ENCODE results near the gene TTYH3. TPM values are rescaled to one million over a fixed set of nuclear protein-coding genes. Genes with fewer than 3 reads are reported as not detected.

The TTYH3 gene
- total RNA-seq, 1 donor from 2014 or later = 33.9 TPM

GRCh38 chr7:2596464-2597272 is 35.1 kb upstream of the TTYH3 start:
- TF ChIP-seq POLR2AphosphoS5 (IDR thresholded peaks at IDR 0.05; ENCODE audit: insufficient read depth in 1 of 2, low read depth in 1 of 2) (no peak), POLR2A (IDR thresholded peaks at IDR 0.05) (no peak), CTCF (IDR thresholded peaks at IDR 0.05) (no peak)
- H3K4me3 ChIP-seq = no peak overlapping the region
- H3K27ac ChIP-seq = no peak overlapping the region
- no peak for DNase-seq (ENCODE audit: extremely low spot score in 2 of 2)
- no peaks in the 10 kb centered on the region for H3K27me3 ChIP-seq
- no peaks in the 10 kb centered on the region for H3K4me1 ChIP-seq
- intact Hi-C loops (cut with DNase I) = no loop called here
- no peaks in the 10 kb centered on the region for H3K9me3 ChIP-seq
- H3K36me3 ChIP-seq = peaks cover 0 to 60% of the 10 kb centered on the region in 2 donors

GRCh38 chr7:2597273-2597640 is 34.5 kb upstream of the TTYH3 start:
- Histone ChIP-seq H3K36me3 (peaks cover 0 to 60% of the 10 kb centered on the region in 2 donors), H3K27me3 (no peaks in the 10 kb centered on the region), H3K4me3 (no peak overlapping the region), H3K4me1 (no peaks in the 10 kb centered on the region), H3K9me3 (no peaks in the 10 kb centered on the region), H3K27ac (no peak overlapping the region)
- TF ChIP-seq CTCF (IDR thresholded peaks at IDR 0.05) = no peak
- no peak for TF ChIP-seq POLR2A (IDR thresholded peaks at IDR 0.05)
- TF ChIP-seq POLR2AphosphoS5 (IDR thresholded peaks at IDR 0.05; ENCODE audit: insufficient read depth in 1 of 2, low read depth in 1 of 2) = no peak
- DNase-seq (ENCODE audit: extremely low spot score in 2 of 2) = no peak
- intact Hi-C loops (cut with DNase I) = no loop called here

- H3K4me1 ChIP-seq = no peaks in the 10 kb centered on the region
- H3K27ac ChIP-seq = no peak overlapping the region
- H3K36me3 ChIP-seq = peaks cover 0 to 52% of the 10 kb centered on the region in 2 donors
- H3K9me3 ChIP-seq = no peaks in the 10 kb centered on the region
- DNase-seq (ENCODE audit: extremely low spot score in 2 of 2) = no peak
- intact Hi-C loops (cut with DNase I) = no loop called here
- H3K27me3 ChIP-seq = no peaks in the 10 kb centered on the region
- TF ChIP-seq POLR2A (IDR thresholded peaks at IDR 0.05) (no peak), POLR2AphosphoS5 (IDR thresholded peaks at IDR 0.05; ENCODE audit: insufficient read depth in 1 of 2, low read depth in 1 of 2) (no peak), CTCF (IDR thresholded peaks at IDR 0.05) (no peak)
- no peak overlapping the region for H3K4me3 ChIP-seq
These were observed 33.5 kb upstream of the TTYH3 start for GRCh38 chr7:2598154-2598823.

- intact Hi-C loops (cut with DNase I) = no loop called here
- Histone ChIP-seq H3K27ac (no peak overlapping the region), H3K36me3 (peaks cover 0 to 38% of the 10 kb centered on the region in 2 donors), H3K27me3 (no peaks in the 10 kb centered on the region), H3K9me3 (no peaks in the 10 kb centered on the region), H3K4me1 (no peaks in the 10 kb centered on the region), H3K4me3 (no peak overlapping the region)
- TF ChIP-seq POLR2A (IDR thresholded peaks at IDR 0.05) (no peak), CTCF (IDR thresholded peaks at IDR 0.05) (no peak), POLR2AphosphoS5 (IDR thresholded peaks at IDR 0.05; ENCODE audit: insufficient read depth in 1 of 2, low read depth in 1 of 2) (no peak)
- DNase-seq (ENCODE audit: extremely low spot score in 2 of 2) = no peak
These were observed 30.7 kb upstream of the TTYH3 start for GRCh38 chr7:2601065-2601464.

- intact Hi-C loops (cut with DNase I) = no loop called here
- DNase-seq (ENCODE audit: extremely low spot score in 2 of 2) = no peak
- H3K9me3 ChIP-seq = no peaks in the 10 kb centered on the region
- H3K27ac ChIP-seq = no peak overlapping the region
- H3K4me3 ChIP-seq = no peak overlapping the region
- H3K4me1 ChIP-seq = peaks cover 7% of the 10 kb centered on the region
- peaks cover 0 to 34% of the 10 kb centered on the region in 2 donors for H3K36me3 ChIP-seq
- H3K27me3 ChIP-seq = no peaks in the 10 kb centered on the region
- TF ChIP-seq CTCF (IDR thresholded peaks at IDR 0.05) (no peak), POLR2A (IDR thresholded peaks at IDR 0.05) (no peak), POLR2AphosphoS5 (IDR thresholded peaks at IDR 0.05; ENCODE audit: insufficient read depth in 1 of 2, low read depth in 1 of 2) (no peak)
These were observed 29.9 kb upstream of the TTYH3 start for GRCh38 chr7:2601907-2602306.

Measured in vagina (tissue), 2 donors.